Stimulated activated CD8-positive, alpha-beta memory T cell treated with anti-CD3 and anti-CD28 coated beads, Interleukin-15, amount 100 ng/mL, for 4 hours (primary cell): Measurements from ENCODE around the gene IGSF9B.

Source experiments
- DNase-seq, 2 donors: peaks; one replicate each; pipeline ENCODE4 v3.0.0-alpha.2; 2020; ENCODE audit warnings: low read depth in 2 of 2

The IGSF9B gene

GRCh38 chr11:133919330-133920108, 37.2 kb downstream of the IGSF9B start:
- no peak for DNase-seq

GRCh38 chr11:133918608-133919260, 38.0 kb downstream of the IGSF9B start:
- no peak for DNase-seq

- DNase-seq: no peak
Observed at GRCh38 chr11:133917921-133918607, 38.7 kb downstream of the IGSF9B start.

GRCh38 chr11:133916784-133917440, 39.9 kb downstream of the IGSF9B start:
- no peak for DNase-seq

DNA sequence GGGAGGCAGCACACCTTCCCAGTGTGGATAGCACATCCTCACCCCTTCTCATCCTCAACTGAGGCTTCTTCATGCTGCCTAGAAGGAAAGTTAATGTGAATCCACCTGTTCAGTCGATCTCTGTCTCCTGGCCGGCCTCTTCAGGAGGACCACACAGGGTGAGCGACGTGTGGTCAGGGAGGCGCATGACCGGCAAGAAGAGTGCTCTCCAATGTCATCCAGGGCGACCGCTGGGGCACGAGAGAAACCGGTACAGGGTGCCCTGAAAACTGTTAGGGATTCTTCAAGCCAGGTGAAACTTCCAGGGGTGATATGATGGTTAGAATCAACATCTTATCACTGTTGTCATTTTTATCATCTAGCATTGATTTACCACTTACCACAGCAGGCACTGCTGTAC, 43.0 kb downstream of the IGSF9B start:
- DNase-seq: no peak

DNA sequence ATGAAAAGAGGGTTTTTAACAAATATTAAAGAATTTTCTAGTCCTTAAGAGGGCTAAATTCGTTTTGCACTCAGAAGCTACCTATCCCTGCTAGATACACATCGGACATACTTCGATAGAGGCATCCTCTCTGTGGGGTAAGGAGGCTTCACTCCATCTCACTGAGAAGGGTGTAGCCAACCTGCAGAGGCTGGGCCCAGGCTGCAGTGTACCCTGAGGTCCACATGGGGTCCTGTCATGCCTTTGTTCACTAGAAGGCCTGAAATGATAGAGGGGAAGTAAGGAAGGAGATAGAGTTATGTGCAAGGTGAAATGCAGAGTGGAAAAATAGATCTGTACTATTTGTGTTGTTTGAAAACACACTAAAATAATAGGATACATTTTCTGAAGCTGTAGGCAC, 45.6 kb downstream of the IGSF9B start:
- DNase-seq: no peak

- no peak for DNase-seq
Observed at GRCh38 chr11:133910101-133910500, 46.7 kb downstream of the IGSF9B start.

GRCh38 chr11:133908827-133909226, 47.9 kb downstream of the IGSF9B start:
- DNase-seq: no peak

DNA sequence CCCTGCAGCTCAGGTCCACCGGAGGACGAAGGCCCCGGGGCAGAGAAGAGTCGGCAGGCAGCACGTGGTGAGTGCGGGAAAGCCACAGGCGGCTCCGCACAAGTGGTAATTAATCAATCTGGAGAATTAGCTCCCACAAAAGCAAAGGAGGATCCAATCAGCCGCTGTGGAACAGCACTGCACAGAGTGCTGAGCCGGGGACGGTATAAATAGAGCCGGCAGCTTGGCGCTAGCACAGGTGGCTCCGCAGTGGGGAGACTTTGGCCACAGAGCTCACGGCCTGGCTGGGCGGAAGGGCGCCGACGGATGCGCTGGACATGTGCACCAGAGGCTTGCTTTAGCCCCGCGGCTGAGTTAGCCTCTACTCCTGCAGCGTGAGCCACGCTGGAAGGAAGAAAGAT, 48.9 kb downstream of the IGSF9B start:
- DNase-seq: no peak

- DNase-seq: no peak
Observed at GRCh38 chr11:133907216-133907615, 49.6 kb downstream of the IGSF9B start.

GRCh38 chr11:133906746-133907145, 50.0 kb downstream of the IGSF9B start:
- DNase-seq: no peak

GRCh38 chr11:133906241-133906640, 50.5 kb downstream of the IGSF9B start:
- no peak for DNase-seq

- DNase-seq: no peak
Observed at GRCh38 chr11:133905677-133906156, 51.1 kb downstream of the IGSF9B start.

GRCh38 chr11:133904818-133905515, 51.8 kb downstream of the IGSF9B start:
- DNase-seq: no peak

- DNase-seq: no peak
Observed at GRCh38 chr11:133903875-133904817, 52.6 kb downstream of the IGSF9B start.

- no peak for DNase-seq
Observed at GRCh38 chr11:133903056-133903455, 53.7 kb downstream of the IGSF9B start.

DNA sequence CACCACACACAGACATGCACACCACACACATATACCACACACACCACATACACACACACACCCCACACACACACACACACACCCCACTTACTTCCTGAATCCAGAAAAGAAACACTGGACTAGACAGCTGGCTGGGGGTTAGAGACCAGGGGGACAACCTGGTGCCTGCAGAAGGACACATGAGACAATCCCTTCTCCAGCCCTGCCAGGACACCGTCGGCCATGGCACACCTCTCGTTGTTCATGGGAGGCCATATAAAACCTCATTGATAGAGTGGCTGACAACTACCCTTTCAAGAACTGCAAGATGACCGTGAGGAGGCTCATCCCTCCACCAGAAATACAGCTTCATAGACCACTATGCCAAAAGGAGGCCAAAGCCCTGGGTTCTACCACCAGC, 54.3 kb downstream of the IGSF9B start:
- DNase-seq: no peak

GRCh38 chr11:133901999-133902398, 54.8 kb downstream of the IGSF9B start:
- no peak for DNase-seq

- DNase-seq: no peak
Observed at GRCh38 chr11:133901316-133901715, 55.5 kb downstream of the IGSF9B start.
